GM21367 (cell line): ENCODE results near the gene LEKR1.
"Not testable (repeated sequence)": the region's sequence is repeated elsewhere in the genome, so short reads cannot be mapped to it uniquely, and the experiment has no call there.

Experiments
- ATAC-seq: cut with Tn5 transposase; IDR thresholded peaks from one replicate; pipeline ENCODE4 v1.9.1; 2021; ENCODE audit not compliant: unreplicated experiment

The LEKR1 gene

GRCh38 chr3:156826144-156826895 lies at the start of gene LEKR1:
LEKR1 (plus strand) TSS chr3:156826353; CDS start chr3:156829330, 2,977 bp downstream.
- peak; percentile 86 for ATAC-seq

GRCh38 chr3:156776871-156777270 lies 49.3 kb upstream of the LEKR1 start:
- ATAC-seq = no peak

- ATAC-seq = no peak
Observed at GRCh38 chr3:156781310-156782230, 44.6 kb upstream of the LEKR1 start.

GRCh38 chr3:156782319-156782718 lies 43.8 kb upstream of the LEKR1 start:
- ATAC-seq = no peak

- no peak for ATAC-seq
Observed at GRCh38 chr3:156782921-156783320, 43.2 kb upstream of the LEKR1 start.

GRCh38 chr3:156787001-156787400 lies 39.2 kb upstream of the LEKR1 start:
- no peak for ATAC-seq

GRCh38 chr3:156787926-156788663 lies 38.1 kb upstream of the LEKR1 start:
- peak; percentile 42 for ATAC-seq

GRCh38 chr3:156788846-156789245 lies 37.3 kb upstream of the LEKR1 start:
- no peak for ATAC-seq

- ATAC-seq = no peak
Observed at GRCh38 chr3:156790156-156790555, 36.0 kb upstream of the LEKR1 start.

- ATAC-seq = no peak
Observed at GRCh38 chr3:156792114-156792513, 34.0 kb upstream of the LEKR1 start.

GRCh38 chr3:156792536-156792935 lies 33.6 kb upstream of the LEKR1 start:
- ATAC-seq = no peak

- no peak for ATAC-seq
Observed at GRCh38 chr3:156792945-156793344, 33.2 kb upstream of the LEKR1 start.

GRCh38 chr3:156793400-156793799 lies 32.8 kb upstream of the LEKR1 start:
- ATAC-seq = no peak

GRCh38 chr3:156793851-156794250 lies 32.3 kb upstream of the LEKR1 start:
- ATAC-seq = no peak

GRCh38 chr3:156795890-156796481 lies 30.2 kb upstream of the LEKR1 start:
- ATAC-seq = no peak

GRCh38 chr3:156797368-156797767 lies 28.8 kb upstream of the LEKR1 start:
- ATAC-seq = no peak

GRCh38 chr3:156800287-156800686 lies 25.9 kb upstream of the LEKR1 start:
- not testable (repeated sequence) for ATAC-seq

GRCh38 chr3:156801746-156802145 lies 24.4 kb upstream of the LEKR1 start:
- ATAC-seq = no peak

- ATAC-seq = no peak
Observed at GRCh38 chr3:156802821-156803606, 23.1 kb upstream of the LEKR1 start.
